Stimulated activated naive CD4-positive, alpha-beta T cell treated with Interleukin-2 at 50 U/mL for 16 hours (primary cell): Measurements from ENCODE around the gene LRRC37A.
"Not testable (repeated sequence)": the region's sequence is repeated elsewhere in the genome, so short reads cannot be mapped to it uniquely, and the experiment has no call there.

ENCODE experiments used
- DNase-seq: peaks from one replicate; lab custom pipeline; 2025; lab: John Stamatoyannopoulos, UW

The LRRC37A gene

DNA sequence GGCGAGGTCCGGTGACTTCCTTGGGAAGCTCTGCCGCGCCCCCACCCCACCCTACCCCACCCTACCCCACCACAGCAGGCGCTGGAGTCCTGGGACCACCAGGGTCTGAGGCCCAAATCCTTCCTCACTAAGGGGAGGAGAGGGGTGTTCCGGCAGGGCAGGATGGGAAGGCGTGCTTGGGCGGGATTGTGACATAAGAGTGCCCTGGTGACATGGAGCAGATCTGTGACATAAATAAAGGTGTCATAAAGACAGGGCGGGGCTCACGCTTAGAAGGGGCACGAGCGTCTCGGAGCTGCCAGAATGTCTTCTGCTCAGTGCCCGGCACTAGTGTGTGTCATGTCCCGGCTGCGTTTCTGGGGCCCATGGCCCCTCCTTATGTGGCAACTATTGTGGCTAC is at the start of gene LRRC37A:
LRRC37A (plus strand) TSS at position 301 of the 400 bp plus-strand sequence; CDS start at position 304, 3 bp downstream.
- not testable (repeated sequence) for DNase-seq

- DNase-seq, result not testable (repeated sequence)
Observed at GRCh38 chr17:46249153-46249552, 45.8 kb upstream of the LRRC37A start.

DNA sequence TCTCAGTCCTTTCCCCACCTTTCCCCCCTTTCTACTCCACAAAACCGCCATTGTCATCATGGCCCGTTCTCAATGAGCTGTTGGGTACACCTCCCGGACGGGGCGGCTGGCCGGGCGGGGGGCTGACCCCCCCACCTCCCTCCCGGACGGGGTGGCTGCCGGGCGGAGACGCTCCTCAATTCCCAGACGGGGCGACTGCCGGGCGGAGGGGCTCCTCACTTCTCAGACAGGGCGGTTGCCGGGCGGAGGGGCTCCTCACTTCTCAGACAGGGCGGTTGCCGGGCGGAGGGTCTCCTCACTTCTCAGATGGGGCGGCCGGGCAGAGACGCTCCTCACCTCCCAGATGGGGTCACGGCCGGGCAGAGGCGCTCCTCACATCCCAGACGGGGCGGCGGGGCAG is 42.1 kb upstream of the LRRC37A start:
- not testable (repeated sequence) for DNase-seq

- DNase-seq, result peak; percentile 72
Observed at GRCh38 chr17:46253722-46254121, 41.2 kb upstream of the LRRC37A start.

DNA sequence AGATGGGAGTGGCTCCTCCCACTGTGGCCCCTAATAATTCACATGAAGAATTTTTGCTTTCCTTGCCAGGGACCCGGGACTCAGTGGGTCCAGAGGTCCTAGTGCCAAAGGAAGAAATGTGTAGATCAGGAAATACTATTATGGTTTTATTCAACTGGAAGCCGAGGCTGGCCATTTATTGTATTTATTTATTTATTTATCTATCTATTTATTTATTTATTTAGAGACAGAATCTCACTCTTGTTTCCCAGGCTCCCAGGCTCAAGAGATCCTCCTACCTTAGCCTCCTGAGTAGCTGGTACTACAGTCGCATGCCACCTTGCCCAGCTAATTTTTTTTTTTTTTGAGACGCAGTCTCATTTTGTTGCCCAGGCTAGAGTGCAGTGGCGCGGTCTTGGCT is 40.7 kb upstream of the LRRC37A start:
- DNase-seq, result not testable (repeated sequence)

- not testable (repeated sequence) for DNase-seq
Observed at GRCh38 chr17:46256369-46256768, 38.6 kb upstream of the LRRC37A start.

DNA sequence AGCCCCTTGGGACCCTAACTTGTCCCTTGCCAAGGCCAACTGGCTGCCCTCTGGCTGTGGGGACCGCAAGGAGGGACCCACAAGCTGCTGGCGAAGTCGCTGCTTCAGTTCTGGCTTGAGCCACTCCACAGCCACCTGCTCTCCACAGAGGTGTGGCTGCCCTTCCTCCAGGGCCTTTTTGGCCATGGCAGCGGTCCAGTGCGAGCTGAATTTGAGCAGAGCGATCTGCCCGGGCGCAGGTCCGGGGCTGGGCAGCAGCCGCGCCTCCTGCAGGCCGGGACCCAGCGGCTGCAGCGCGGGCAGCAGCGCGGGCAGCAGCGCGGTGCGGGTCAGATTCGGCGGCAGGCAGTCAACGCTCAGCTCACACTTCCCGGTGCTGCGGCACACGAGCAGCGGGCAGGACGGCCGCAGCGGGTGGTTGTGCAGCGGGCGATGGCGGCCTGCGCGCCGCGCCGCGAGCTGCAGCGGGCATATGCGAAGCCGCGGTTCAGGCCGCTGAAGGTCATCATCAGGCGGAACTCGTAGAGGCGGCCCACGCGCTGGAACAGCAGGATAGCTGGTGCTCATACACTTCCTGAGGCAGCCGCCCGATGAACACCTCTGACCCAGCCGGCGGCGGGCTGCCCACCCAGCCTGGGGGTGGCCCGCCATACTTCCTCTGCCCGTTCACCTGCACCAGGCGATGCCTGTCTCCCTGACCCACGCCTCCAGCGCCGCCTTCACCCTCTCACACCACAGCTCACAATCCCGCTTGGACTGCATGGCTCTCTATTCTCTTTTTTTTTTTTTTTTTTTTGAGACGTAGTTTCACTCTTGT is 34.9 kb upstream of the LRRC37A start:
- DNase-seq, result not testable (repeated sequence)

DNA sequence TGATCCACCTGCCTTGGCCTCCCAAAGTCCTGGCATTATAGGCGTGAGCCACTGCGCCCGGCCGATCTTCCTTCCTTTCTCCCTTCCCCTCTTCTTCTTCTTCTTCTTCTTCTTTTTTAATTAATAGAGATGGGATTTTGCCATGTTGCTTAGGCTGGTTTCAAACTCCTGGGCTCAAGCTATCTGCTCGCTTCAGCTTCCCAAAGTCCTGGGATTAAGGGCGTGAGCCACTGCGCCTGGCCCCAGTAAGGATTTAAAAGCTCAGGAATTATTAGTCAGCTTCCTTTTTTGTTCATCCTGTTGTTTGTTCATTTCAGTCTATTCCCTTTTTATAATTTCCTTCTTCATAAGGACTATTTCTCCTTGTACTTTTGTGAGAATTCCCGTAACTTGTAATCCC is 32.7 kb upstream of the LRRC37A start:
- DNase-seq, result no peak

DNA sequence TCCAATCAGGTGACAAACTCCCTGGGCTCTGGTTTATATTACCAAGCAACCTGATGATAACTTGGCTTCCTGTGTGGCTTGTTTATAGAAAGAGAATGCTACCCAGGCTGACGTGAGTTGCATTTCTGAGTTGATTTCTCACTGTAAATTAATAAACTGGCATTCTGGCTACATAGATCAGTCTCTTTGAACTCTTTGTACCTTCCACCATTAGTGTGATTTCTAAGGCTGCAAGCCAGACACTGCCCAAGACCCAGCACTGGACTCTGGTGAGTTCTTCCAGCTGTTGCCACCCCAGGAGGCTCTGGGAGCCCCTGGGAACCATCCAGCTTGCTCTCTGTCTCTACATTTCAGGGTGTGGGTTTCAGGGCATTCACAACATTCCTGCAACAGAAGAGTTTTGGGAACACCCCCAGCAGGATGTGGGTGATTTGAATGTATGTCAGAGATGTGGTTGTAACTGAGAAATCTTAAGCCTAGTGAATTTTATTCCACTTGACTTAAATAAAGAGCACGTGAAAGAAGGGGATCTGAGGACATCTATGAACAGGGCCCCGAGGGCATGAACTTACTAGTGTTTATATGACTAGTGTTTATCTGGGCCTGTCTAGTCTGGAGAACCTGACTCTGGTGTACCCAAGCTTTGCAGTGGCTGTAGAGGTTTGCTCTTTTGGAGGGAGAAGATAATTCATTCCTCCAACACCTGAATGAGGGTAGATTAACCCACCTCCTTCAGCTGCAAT is 30.3 kb upstream of the LRRC37A start:
- DNase-seq, result no peak

GRCh38 chr17:46266063-46266655 is 28.8 kb upstream of the LRRC37A start:
- DNase-seq, result not testable (repeated sequence)

- DNase-seq, result peak; percentile 85
Observed at GRCh38 chr17:46266656-46267544, 28.0 kb upstream of the LRRC37A start.

DNA sequence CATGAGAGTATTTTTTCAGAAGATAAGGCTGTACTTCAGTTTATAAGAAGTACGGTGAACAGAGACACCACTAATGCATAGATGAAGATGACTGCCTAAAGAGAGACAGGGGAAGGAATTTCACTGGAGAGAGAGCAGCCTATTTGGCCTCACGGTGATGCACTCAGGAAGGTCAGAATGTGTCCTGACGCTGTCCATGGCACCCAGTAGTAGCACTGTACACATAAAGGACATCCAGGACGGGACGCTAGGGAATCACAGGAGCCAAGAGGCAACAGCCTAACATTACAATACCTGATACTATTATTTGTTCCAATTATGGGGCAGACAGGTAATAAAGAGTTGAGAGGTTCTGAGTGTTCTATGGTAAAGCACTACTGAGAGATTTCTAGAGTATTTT is 24.9 kb upstream of the LRRC37A start:
- no peak for DNase-seq

- no peak for DNase-seq
Observed at GRCh38 chr17:46273541-46274236, 21.2 kb upstream of the LRRC37A start.

GRCh38 chr17:46274238-46274637 is 20.7 kb upstream of the LRRC37A start:
- DNase-seq, result no peak

GRCh38 chr17:46276728-46277479 is 18.0 kb upstream of the LRRC37A start:
- DNase-seq, result not testable (repeated sequence)

DNA sequence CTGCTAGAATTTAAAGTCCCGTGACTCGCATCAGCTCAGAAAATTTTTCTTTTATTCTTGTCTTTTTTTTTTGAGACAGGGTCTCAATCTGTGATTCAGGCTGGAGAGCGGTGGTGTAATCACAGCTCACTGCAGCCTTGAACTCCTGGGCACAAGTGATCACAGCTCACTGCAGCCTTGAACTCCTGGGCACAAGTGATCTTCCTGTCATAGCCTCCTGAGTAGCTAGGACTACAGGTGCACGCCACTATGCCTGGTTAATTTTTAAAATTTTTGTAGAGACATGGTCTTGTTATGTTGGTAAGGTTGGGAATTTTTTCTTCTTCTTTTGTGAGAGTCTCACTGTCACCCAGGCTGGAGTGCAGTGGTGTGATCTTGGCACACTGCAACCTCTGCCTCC is 13.6 kb upstream of the LRRC37A start:
- not testable (repeated sequence) for DNase-seq

GRCh38 chr17:46282635-46283034 is 12.3 kb upstream of the LRRC37A start:
- DNase-seq, result not testable (repeated sequence)

- DNase-seq, result peak; percentile 64
Observed at GRCh38 chr17:46284467-46284866, 10.5 kb upstream of the LRRC37A start.

- DNase-seq, result not testable (repeated sequence)
Observed at GRCh38 chr17:46285500-46285899, 9.4 kb upstream of the LRRC37A start.

DNA sequence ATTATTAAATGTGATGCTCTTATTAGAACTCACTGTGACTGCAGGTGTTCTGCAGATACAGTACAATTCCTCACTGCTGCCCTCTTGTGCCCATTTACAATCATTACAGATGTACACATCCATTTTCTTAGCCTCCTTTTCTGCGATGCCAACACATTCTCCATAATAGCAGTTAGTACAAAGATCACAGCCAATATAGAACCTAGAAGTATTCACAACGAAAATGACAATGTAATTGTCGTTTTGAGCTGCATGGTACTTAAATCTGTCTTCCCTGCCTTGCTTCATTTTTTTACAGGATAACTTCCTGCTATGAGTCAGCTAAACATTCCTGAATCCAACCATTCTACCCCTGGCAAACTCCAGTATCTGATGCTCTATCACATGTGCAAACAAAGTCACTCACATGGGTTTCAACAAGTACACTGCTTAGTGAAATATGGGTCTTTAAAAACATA is 8.1 kb upstream of the LRRC37A start:
- DNase-seq, result peak; percentile 41
